HepG2 (cell line): ENCODE results near the gene CPVL. TPM values are rescaled to one million over a fixed set of nuclear protein-coding genes. Genes with fewer than 3 reads are reported as not detected.

Experiments used
- ETV5 ChIP-seq: IDR thresholded peaks from 2 replicates; pipeline ENCODE4 v1.6.1; 2018; ENCODE audit warnings: missing biosample characterization, missing genetic modification reagents, inconsistent platforms, borderline replicate concordance
- ZBTB7B ChIP-seq: sonication (generic); formaldehyde crosslinking; IDR thresholded peaks from 2 replicates; pipeline ENCODE4 v1.4.0; 2020; ENCODE audit warnings: missing genetic modification reagents
- ZKSCAN8 ChIP-seq: IDR thresholded peaks from 2 replicates; pipeline ENCODE4 v1.6.1; 2016; ENCODE audit warnings: borderline replicate concordance, missing genetic modification reagents, missing compliant biosample characterization
- ZNF501 ChIP-seq: sonication (generic); formaldehyde crosslinking; IDR thresholded peaks from 2 replicates; pipeline ENCODE4 v1.5.1; 2020; ENCODE audit warnings: mild to moderate bottlenecking, moderate library complexity, missing genetic modification reagents
- ZNF841 ChIP-seq: sonication (generic); formaldehyde crosslinking; IDR thresholded peaks from 2 replicates; pipeline ENCODE4 v1.8.1; 2023; ENCODE audit warnings: missing genetic modification reagents, borderline replicate concordance
- polyA plus RNA-seq, 8 experiments: library from polyadenylated mRNA; depleted of rRNA in 3 of 8; stranded (reverse) in 7 of 8; unstranded in 1 of 8; fragments of >200 nt; fragmentation: Illumina TruSeq in 4 of 8; extraction: Trizol in 4 of 8; gene quantifications; 2 replicates each; pipeline versions ENCODE4 v1.2.1 to v1.2.3, GENCODE V29; 2011 to 2016; ENCODE audit warnings: low read depth in 4 of 8, missing spikeins in 1 of 8, mixed read lengths in 1 of 8; ENCODE audit not compliant: insufficient read depth in 1 of 8
- total RNA-seq, 5 experiments: library from RNA; depleted of rRNA; stranded (reverse); fragments of >200 nt; fragmentation: Illumina TruSeq; extraction: Trizol; gene quantifications; 2 replicates each; pipeline ENCODE4 v1.2.3, GENCODE V29; 2016; ENCODE audit warnings: low read depth in 1 of 5
- TF ChIP-seq, protein P1 (sequence below): sonication (generic); formaldehyde crosslinking; IDR thresholded peaks from 2 replicates; pipeline ENCODE4 v1.9.0; 2021; ENCODE audit warnings: mild to moderate bottlenecking, missing genetic modification reagents
- TF ChIP-seq, protein P2 (sequence below): sonication (generic); formaldehyde crosslinking; conservative IDR thresholded peaks from 2 replicates; pipeline ENCODE4 v1.8.0; 2022; ENCODE audit warnings: mild to moderate bottlenecking, moderate library complexity, missing genetic modification reagents
- TF ChIP-seq, protein P3 (sequence below): sonication (generic); formaldehyde crosslinking; IDR thresholded peaks from one replicate; pipeline ENCODE4 v1.5.1; 2020; ENCODE audit warnings: mild to moderate bottlenecking, missing genetic modification reagents; ENCODE audit errors: not compliant biosample characterization
- TF ChIP-seq, protein P4 (sequence below): IDR thresholded peaks from 2 replicates; pipeline ENCODE4 v1.6.1; 2018; ENCODE audit warnings: missing genetic modification reagents, mild to moderate bottlenecking, missing compliant biosample characterization
- TF ChIP-seq, protein P5 (sequence below): sonication (generic); formaldehyde crosslinking; IDR thresholded peaks from 2 replicates; pipeline ENCODE4 v1.4.0; 2020; ENCODE audit warnings: missing genetic modification reagents

CPVL gene
- total and polyA plus RNA-seq, 2 of the 13 experiments (the other 11 are each of a cell fraction or from before 2014, with no cell fraction given), result 59.2 to 294 TPM

DNA sequence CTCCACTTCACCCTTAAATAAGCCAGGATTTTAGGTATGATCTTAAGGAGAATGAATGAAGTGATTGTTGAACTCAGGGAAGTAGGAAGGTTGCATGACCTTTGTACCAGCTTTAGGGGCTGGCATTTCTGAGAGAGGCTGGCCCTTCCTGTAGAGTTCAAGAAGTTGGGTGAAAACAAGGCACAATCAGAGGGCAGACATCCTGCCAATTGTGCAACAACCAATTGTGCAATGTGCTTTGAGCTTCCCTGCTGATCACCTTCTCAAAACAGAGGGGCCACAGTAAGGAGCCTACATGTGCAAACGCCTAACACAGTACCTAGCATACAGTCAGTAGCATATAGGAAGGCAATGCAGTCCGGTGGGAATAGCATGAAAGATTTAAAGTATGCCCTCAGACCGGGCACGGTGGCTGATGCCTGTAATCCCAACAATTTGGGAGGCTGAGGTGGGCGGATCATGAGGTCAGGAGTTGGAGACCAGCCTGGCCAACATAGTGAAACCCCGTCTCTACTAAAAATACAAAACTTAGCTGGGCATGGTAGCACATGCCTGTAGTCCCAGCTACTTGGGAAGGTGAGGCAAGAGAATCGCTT is 5.4 kb downstream of the CPVL start (continued):
- peak; percentile 99 for TF ChIP-seq ETV5
- TF ChIP-seq, protein P1, sequence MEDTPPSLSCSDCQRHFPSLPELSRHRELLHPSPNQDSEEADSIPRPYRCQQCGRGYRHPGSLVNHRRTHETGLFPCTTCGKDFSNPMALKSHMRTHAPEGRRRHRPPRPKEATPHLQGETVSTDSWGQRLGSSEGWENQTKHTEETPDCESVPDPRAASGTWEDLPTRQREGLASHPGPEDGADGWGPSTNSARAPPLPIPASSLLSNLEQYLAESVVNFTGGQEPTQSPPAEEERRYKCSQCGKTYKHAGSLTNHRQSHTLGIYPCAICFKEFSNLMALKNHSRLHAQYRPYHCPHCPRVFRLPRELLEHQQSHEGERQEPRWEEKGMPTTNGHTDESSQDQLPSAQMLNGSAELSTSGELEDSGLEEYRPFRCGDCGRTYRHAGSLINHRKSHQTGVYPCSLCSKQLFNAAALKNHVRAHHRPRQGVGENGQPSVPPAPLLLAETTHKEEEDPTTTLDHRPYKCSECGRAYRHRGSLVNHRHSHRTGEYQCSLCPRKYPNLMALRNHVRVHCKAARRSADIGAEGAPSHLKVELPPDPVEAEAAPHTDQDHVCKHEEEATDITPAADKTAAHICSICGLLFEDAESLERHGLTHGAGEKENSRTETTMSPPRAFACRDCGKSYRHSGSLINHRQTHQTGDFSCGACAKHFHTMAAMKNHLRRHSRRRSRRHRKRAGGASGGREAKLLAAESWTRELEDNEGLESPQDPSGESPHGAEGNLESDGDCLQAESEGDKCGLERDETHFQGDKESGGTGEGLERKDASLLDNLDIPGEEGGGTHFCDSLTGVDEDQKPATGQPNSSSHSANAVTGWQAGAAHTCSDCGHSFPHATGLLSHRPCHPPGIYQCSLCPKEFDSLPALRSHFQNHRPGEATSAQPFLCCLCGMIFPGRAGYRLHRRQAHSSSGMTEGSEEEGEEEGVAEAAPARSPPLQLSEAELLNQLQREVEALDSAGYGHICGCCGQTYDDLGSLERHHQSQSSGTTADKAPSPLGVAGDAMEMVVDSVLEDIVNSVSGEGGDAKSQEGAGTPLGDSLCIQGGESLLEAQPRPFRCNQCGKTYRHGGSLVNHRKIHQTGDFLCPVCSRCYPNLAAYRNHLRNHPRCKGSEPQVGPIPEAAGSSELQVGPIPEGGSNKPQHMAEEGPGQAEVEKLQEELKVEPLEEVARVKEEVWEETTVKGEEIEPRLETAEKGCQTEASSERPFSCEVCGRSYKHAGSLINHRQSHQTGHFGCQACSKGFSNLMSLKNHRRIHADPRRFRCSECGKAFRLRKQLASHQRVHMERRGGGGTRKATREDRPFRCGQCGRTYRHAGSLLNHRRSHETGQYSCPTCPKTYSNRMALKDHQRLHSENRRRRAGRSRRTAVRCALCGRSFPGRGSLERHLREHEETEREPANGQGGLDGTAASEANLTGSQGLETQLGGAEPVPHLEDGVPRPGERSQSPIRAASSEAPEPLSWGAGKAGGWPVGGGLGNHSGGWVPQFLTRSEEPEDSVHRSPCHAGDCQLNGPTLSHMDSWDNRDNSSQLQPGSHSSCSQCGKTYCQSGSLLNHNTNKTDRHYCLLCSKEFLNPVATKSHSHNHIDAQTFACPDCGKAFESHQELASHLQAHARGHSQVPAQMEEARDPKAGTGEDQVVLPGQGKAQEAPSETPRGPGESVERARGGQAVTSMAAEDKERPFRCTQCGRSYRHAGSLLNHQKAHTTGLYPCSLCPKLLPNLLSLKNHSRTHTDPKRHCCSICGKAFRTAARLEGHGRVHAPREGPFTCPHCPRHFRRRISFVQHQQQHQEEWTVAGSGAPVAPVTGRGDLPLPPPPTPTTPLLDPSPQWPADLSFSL (CRISPR knock-in tag), result no peak
- TF ChIP-seq ZNF841 (CRISPR knock-in tag), result no peak
- TF ChIP-seq ZKSCAN8 (CRISPR knock-in tag), result peak; percentile 95
- TF ChIP-seq, protein P2, sequence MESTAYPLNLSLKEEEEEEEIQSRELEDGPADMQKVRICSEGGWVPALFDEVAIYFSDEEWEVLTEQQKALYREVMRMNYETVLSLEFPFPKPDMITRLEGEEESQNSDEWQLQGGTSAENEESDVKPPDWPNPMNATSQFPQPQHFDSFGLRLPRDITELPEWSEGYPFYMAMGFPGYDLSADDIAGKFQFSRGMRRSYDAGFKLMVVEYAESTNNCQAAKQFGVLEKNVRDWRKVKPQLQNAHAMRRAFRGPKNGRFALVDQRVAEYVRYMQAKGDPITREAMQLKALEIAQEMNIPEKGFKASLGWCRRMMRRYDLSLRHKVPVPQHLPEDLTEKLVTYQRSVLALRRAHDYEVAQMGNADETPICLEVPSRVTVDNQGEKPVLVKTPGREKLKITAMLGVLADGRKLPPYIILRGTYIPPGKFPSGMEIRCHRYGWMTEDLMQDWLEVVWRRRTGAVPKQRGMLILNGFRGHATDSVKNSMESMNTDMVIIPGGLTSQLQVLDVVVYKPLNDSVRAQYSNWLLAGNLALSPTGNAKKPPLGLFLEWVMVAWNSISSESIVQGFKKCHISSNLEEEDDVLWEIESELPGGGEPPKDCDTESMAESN (CRISPR knock-in tag), result no peak
- 0 out of 2 replicates have a peak, but pooled peaks have one; percentile 21 for TF ChIP-seq ZNF501 (CRISPR knock-in tag)
- TF ChIP-seq, protein P3, sequence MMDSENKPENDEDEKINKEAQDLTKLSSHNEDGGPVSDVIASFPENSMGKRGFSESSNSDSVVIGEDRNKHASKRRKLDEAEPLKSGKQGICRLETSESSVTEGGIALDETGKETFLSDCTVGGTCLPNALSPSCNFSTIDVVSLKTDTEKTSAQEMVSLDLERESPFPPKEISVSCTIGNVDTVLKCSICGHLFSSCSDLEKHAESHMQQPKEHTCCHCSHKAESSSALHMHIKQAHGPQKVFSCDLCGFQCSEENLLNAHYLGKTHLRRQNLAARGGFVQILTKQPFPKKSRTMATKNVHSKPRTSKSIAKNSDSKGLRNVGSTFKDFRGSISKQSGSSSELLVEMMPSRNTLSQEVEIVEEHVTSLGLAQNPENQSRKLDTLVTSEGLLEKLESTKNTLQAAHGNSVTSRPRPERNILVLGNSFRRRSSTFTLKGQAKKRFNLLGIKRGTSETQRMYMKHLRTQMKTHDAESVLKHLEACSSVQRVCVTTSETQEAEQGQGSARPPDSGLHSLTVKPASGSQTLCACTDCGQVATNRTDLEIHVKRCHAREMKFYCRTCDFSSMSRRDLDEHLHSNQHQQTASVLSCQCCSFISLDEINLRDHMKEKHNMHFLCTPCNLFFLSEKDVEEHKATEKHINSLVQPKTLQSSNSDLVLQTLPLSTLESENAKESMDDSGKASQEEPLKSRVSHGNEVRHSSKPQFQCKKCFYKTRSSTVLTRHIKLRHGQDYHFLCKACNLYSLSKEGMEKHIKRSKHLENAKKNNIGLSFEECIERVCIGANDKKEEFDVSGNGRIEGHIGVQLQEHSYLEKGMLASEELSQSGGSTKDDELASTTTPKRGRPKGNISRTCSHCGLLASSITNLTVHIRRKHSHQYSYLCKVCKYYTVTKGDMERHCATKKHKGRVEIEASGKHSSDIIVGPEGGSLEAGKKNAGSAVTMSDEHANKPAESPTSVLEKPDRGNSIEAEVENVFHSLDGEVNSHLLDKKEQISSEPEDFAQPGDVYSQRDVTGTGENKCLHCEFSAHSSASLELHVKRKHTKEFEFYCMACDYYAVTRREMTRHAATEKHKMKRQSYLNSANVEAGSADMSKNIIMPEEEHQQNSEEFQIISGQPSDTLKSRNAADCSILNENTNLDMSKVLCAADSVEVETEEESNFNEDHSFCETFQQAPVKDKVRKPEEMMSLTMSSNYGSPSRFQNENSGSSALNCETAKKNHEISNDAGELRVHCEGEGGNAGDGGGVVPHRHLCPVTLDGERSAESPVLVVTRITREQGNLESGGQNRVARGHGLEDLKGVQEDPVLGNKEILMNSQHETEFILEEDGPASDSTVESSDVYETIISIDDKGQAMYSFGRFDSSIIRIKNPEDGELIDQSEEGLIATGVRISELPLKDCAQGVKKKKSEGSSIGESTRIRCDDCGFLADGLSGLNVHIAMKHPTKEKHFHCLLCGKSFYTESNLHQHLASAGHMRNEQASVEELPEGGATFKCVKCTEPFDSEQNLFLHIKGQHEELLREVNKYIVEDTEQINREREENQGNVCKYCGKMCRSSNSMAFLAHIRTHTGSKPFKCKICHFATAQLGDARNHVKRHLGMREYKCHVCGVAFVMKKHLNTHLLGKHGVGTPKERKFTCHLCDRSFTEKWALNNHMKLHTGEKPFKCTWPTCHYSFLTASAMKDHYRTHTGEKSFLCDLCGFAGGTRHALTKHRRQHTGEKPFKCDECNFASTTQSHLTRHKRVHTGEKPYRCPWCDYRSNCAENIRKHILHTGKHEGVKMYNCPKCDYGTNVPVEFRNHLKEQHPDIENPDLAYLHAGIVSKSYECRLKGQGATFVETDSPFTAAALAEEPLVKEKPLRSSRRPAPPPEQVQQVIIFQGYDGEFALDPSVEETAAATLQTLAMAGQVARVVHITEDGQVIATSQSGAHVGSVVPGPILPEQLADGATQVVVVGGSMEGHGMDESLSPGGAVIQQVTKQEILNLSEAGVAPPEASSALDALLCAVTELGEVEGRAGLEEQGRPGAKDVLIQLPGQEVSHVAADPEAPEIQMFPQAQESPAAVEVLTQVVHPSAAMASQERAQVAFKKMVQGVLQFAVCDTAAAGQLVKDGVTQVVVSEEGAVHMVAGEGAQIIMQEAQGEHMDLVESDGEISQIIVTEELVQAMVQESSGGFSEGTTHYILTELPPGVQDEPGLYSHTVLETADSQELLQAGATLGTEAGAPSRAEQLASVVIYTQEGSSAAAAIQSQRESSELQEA, result peak; percentile 25
- TF ChIP-seq, protein P4, sequence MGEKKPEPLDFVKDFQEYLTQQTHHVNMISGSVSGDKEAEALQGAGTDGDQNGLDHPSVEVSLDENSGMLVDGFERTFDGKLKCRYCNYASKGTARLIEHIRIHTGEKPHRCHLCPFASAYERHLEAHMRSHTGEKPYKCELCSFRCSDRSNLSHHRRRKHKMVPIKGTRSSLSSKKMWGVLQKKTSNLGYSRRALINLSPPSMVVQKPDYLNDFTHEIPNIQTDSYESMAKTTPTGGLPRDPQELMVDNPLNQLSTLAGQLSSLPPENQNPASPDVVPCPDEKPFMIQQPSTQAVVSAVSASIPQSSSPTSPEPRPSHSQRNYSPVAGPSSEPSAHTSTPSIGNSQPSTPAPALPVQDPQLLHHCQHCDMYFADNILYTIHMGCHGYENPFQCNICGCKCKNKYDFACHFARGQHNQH (CRISPR knock-in tag), result peak; percentile 96
- TF ChIP-seq ZBTB7B, result peak; percentile 96
- TF ChIP-seq, protein P5, sequence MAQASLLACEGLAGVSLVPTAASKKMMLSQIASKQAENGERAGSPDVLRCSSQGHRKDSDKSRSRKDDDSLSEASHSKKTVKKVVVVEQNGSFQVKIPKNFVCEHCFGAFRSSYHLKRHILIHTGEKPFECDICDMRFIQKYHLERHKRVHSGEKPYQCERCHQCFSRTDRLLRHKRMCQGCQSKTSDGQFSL, result no peak
